HG03064 (cell line): ENCODE results near the gene SH2B2.
"Not testable (repeated sequence)": the region's sequence is repeated elsewhere in the genome, so short reads cannot be mapped to it uniquely, and the experiment has no call there.

Experiments used
- ATAC-seq: cut with Tn5 transposase; IDR thresholded peaks from one replicate; pipeline ENCODE4 v1.9.1; 2021; ENCODE audit warnings: low read depth; ENCODE audit not compliant: unreplicated experiment

SH2B2 gene

GRCh38 chr7:102327183-102327582, 40.5 kb downstream of the SH2B2 start:
- not testable (repeated sequence) for ATAC-seq

DNA sequence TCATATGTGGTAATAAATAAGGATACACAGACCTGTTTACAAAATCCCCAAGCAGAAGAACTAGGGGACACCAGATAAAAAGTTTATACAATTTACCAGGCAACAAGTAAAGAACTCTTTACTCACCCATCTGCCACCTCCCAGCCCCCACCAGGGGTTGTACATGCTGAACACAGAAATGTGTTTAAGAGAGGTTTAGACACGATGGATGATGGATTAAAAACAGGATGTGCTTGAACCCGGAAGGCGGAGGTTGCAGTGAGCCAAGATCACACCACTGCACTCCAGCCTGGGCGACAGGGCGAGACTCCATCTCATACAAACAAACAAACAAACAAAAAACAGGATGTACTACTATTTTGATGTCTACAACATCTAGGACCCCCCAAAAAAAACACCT, 42.2 kb downstream of the SH2B2 start:
- not testable (repeated sequence) for ATAC-seq

DNA sequence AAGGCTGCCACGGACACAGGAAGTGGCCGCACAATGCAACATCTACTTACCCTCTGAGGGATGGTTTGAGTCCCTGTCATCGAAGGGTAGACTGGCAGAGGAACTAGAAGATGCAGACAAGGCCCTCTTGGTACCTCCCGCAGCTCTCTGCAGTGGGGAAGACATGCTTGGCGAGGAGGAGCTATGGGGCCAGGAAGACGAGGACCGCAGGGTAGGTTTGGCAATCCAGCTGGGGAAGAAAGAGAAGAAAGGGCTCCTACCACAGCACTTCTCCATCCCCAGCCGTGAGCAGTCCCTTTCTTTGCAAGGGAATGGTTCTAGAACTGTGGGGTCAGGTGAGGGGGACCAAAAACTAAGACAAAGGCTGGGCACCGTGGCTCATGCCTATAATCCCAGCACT, 42.7 kb downstream of the SH2B2 start:
- not testable (repeated sequence) for ATAC-seq

- not testable (repeated sequence) for ATAC-seq
These were observed 44.2 kb downstream of the SH2B2 start for GRCh38 chr7:102330666-102331460.

- ATAC-seq, result not testable (repeated sequence)
These were observed 48.9 kb downstream of the SH2B2 start for GRCh38 chr7:102335574-102335973.

- not testable (repeated sequence) for ATAC-seq
These were observed 50.3 kb downstream of the SH2B2 start for GRCh38 chr7:102337002-102337401.

DNA sequence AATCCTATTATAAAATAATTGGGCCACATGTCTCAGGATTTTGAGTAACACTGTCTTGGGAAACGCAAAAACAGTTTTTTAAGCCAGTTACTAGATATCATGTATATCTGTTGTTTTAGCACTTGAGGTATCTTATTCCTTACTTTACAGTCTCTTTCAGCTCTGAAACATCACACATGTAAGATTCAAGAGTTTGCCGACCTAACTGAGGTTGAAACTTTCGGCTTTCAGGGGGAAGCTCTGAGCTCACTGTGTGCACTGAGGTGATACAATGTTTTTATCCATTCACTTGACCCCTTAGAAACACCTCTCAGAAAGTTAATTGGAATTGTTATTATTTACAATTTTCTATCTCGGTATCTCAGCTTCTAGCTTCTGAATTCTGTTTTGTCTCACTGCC, 50.8 kb downstream of the SH2B2 start:
- ATAC-seq, result not testable (repeated sequence)

- not testable (repeated sequence) for ATAC-seq
These were observed 54.1 kb downstream of the SH2B2 start for GRCh38 chr7:102340599-102341368.

GRCh38 chr7:102346983-102347382, 60.3 kb downstream of the SH2B2 start:
- not testable (repeated sequence) for ATAC-seq

DNA sequence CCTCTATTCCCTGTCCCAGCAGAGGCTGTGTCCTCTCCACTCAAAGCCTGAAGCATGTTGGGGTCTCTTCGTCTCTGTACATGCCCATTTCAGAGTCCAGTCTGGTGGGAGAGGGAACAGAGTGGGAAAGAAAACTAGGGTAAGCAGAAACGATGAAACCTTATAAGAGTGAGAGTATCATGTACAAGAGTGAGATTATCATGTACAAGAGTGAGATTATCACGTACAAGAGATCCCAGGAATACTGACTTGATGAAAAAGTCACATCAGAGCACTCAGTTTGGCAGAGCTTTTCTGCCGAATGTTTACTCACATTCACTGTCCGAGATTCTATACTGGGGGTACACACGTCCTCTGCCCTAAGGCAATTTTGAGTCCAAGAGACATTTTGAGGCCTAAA, 69.7 kb downstream of the SH2B2 start, which contains the start of gene SPDYE6:
TSS of gene SPDYE6 (minus strand) at position 101 of the 400 bp plus-strand sequence. CDS start 421 bp downstream, outside the sequence.
- not testable (repeated sequence) for ATAC-seq

GRCh38 chr7:102363549-102364393, 77.1 kb downstream of the SH2B2 start:
- peak; percentile 98 for ATAC-seq

DNA sequence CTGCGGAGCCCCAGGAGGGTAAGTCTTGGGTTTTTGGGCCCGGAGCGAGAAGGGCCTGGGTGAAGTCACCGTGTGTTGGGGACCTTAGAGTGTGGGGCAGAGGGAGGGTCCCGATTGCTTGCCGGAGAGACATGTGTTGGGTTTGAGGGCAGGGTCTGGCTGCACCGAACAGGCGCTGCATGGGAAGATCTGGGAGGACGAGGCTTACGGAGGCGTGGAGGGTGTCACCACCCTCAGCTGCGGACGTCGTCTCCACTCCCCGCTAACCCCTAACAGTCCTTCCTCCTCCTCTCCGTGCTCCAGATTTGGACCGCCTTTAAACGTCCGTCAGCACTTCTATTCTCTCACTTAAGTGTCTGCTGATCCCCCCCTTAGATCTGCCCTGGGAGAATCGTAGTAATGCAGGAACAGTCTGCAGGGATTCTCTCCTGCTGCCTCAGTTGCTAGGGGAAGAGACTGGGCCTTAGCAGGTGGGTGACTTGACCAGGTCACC, 77.8 kb downstream of the SH2B2 start:
- not testable (repeated sequence) for ATAC-seq

DNA sequence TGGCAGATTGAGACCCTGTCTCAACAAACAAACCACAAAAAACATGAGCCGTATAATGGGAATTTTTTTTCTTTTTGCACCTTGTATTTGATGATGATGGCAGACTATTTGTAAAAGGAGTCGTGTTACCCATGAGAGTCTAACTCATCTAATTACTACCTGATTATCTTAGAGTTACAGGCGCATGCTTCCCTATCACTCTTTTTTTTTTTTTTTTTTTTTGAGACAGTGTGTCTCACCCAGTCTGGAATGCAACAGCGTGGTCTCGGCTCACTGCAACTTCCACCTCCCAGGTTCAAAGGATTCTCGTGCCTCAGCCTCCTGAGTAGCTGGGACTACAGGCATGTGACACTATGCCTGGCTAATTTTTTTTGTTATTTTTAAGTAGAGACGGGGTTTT, 78.7 kb downstream of the SH2B2 start:
- ATAC-seq, result not testable (repeated sequence)

GRCh38 chr7:102370038-102370437, 83.4 kb downstream of the SH2B2 start:
- not testable (repeated sequence) for ATAC-seq
